Measurements from ENCODE around the gene BGN.

Gene BGN

GRCh38 chrX:153486171-153486570 lies 8.6 kb upstream of the BGN start:
- H3K4me3 ChIP-seq (ENCODE audit: low read length in 2 of 2), result no peak overlapping the region
- no peaks in the 10 kb centered on the region for H3K9me3 ChIP-seq (ENCODE audit: control insufficient read depth in 2 of 2, low read length in 2 of 2)
- peaks cover 4% of the 10 kb centered on the region for H3K4me1 ChIP-seq (ENCODE audit: control insufficient read depth, insufficient read depth, low read length)
- peaks cover 0 to 6% of the 10 kb centered on the region in 2 donors for H3K27me3 ChIP-seq (ENCODE audit: control insufficient read depth in 1 of 2, insufficient read depth in 2 of 2, low read length in 2 of 2)
- no peak overlapping the region for H3K27ac ChIP-seq (ENCODE audit: low read length)
- no peak overlapping the region for H3K9ac ChIP-seq (ENCODE audit: low read length in 2 of 2)
- H3K36me3 ChIP-seq (ENCODE audit: control insufficient read depth in 2 of 2, insufficient read depth in 2 of 2, low read length in 2 of 2), result no peaks in the 10 kb centered on the region

- Histone ChIP-seq H3K9me3 (ENCODE audit: control insufficient read depth in 2 of 2, low read length in 2 of 2) (no peaks in the 10 kb centered on the region), H3K4me3 (ENCODE audit: low read length in 2 of 2) (no peak overlapping the region), H3K36me3 (ENCODE audit: control insufficient read depth in 2 of 2, insufficient read depth in 2 of 2, low read length in 2 of 2) (no peaks in the 10 kb centered on the region), H3K4me1 (ENCODE audit: control insufficient read depth, insufficient read depth, low read length) (peaks cover 4% of the 10 kb centered on the region), H3K27me3 (ENCODE audit: control insufficient read depth in 1 of 2, insufficient read depth in 2 of 2, low read length in 2 of 2) (peaks cover 0 to 6% of the 10 kb centered on the region in 2 donors), H3K9ac (ENCODE audit: low read length in 2 of 2) (no peak overlapping the region), H3K27ac (ENCODE audit: low read length) (no peak overlapping the region)
Measured at GRCh38 chrX:153487590-153488071, 7.1 kb upstream of the BGN start.

DNA sequence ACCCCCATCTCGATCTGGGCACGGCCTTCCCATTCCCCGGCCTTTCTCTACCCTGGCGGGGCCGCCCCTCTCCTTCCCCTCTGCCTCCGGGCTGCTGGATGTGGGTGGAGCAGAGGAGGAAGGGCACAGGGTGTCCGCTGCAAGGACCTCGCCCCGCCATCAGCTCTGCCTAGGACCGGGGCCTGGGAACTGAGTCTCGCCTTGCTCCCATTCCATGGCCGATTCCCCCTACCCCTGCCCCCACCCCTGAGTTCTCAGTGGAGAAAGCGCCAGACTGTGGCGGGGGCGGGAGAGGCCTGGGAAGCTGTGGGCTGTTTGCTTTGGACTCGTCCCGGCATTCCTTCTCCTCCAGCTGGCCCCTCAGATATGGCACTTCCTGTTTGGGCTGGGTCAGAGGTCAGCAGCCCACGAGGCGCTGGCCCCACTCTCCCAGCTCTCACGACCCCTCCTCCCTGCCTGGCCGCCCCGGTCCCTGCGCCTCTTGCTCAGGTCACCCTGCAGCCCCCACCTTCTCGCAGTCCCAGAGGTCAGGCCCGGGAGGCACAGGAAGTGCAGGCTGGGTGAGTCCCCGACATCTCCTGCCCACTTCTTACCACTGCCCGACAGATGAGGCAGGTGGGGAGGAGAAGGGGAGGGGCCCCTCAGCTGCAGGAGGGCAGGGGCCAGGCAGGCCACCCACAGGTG lies 6.4 kb upstream of the BGN start:
- Histone ChIP-seq H3K9ac (ENCODE audit: low read length in 2 of 2) (no peak overlapping the region), H3K9me3 (ENCODE audit: control insufficient read depth in 2 of 2, low read length in 2 of 2) (no peaks in the 10 kb centered on the region), H3K36me3 (ENCODE audit: control insufficient read depth in 2 of 2, insufficient read depth in 2 of 2, low read length in 2 of 2) (no peaks in the 10 kb centered on the region), H3K4me3 (ENCODE audit: low read length in 2 of 2) (no peak overlapping the region), H3K27ac (ENCODE audit: low read length) (no peak overlapping the region), H3K27me3 (ENCODE audit: control insufficient read depth in 1 of 2, insufficient read depth in 2 of 2, low read length in 2 of 2) (peaks cover 0 to 5% of the 10 kb centered on the region in 2 donors), H3K4me1 (ENCODE audit: control insufficient read depth, insufficient read depth, low read length) (peaks cover 4% of the 10 kb centered on the region)

- Histone ChIP-seq H3K4me1 (ENCODE audit: control insufficient read depth, insufficient read depth, low read length) (peaks cover 5% of the 10 kb centered on the region), H3K9ac (ENCODE audit: low read length in 2 of 2) (no peak overlapping the region), H3K4me3 (ENCODE audit: low read length in 2 of 2) (no peak overlapping the region), H3K36me3 (ENCODE audit: control insufficient read depth in 2 of 2, insufficient read depth in 2 of 2, low read length in 2 of 2) (no peaks in the 10 kb centered on the region), H3K9me3 (ENCODE audit: control insufficient read depth in 2 of 2, low read length in 2 of 2) (no peaks in the 10 kb centered on the region), H3K27me3 (ENCODE audit: control insufficient read depth in 1 of 2, insufficient read depth in 2 of 2, low read length in 2 of 2) (peaks cover 0 to 9% of the 10 kb centered on the region in 2 donors), H3K27ac (ENCODE audit: low read length) (no peak overlapping the region)
Measured at GRCh38 chrX:153490217-153490930, 4.4 kb upstream of the BGN start.

DNA sequence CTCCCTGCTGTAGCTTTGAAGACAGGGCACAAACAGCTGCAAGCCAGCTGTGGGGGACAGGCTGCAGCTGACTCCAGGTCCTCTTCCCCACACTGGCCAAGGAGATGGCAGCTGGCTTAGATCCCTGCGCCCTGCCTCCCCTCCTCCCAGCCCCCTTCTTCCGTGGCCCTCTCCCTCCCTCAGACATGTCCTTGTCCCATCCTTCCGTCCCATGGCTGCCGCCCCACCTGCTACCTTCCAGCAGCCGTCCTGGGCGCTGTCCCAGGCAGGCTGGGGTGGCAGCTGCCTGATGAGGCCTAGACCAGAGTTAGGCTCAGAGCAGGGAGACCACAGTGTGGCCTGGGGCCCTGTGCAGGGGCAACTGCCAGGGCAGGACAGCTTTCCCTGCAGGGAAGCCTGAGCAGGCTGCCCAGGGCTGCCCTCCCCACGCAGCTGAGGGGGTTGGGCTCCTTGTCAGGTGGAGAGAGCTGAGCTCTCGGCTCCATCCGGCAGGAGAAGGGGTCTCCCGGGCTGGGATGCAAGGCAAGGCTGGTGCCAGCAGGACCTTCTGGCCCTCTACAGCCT lies 3.3 kb upstream of the BGN start:
- Histone ChIP-seq H3K4me1 (ENCODE audit: control insufficient read depth, insufficient read depth, low read length) (peaks cover 9% of the 10 kb centered on the region), H3K27me3 (ENCODE audit: control insufficient read depth in 1 of 2, insufficient read depth in 2 of 2, low read length in 2 of 2) (peaks cover 0 to 9% of the 10 kb centered on the region in 2 donors), H3K36me3 (ENCODE audit: control insufficient read depth in 2 of 2, insufficient read depth in 2 of 2, low read length in 2 of 2) (no peaks in the 10 kb centered on the region), H3K27ac (ENCODE audit: low read length) (no peak overlapping the region), H3K4me3 (ENCODE audit: low read length in 2 of 2) (no peak overlapping the region), H3K9me3 (ENCODE audit: control insufficient read depth in 2 of 2, low read length in 2 of 2) (no peaks in the 10 kb centered on the region), H3K9ac (ENCODE audit: low read length in 2 of 2) (no peak overlapping the region)

- Histone ChIP-seq H3K9me3 (ENCODE audit: control insufficient read depth in 2 of 2, low read length in 2 of 2) (no peaks in the 10 kb centered on the region), H3K4me1 (ENCODE audit: control insufficient read depth, insufficient read depth, low read length) (peaks cover 9% of the 10 kb centered on the region), H3K27ac (ENCODE audit: low read length) (no peak overlapping the region), H3K4me3 (ENCODE audit: low read length in 2 of 2) (no peak overlapping the region), H3K9ac (ENCODE audit: low read length in 2 of 2) (no peak overlapping the region), H3K36me3 (ENCODE audit: control insufficient read depth in 2 of 2, insufficient read depth in 2 of 2, low read length in 2 of 2) (no peaks in the 10 kb centered on the region), H3K27me3 (ENCODE audit: control insufficient read depth in 1 of 2, insufficient read depth in 2 of 2, low read length in 2 of 2) (peaks cover 0 to 9% of the 10 kb centered on the region in 2 donors)
Measured at GRCh38 chrX:153491918-153492317, 2.9 kb upstream of the BGN start.

DNA sequence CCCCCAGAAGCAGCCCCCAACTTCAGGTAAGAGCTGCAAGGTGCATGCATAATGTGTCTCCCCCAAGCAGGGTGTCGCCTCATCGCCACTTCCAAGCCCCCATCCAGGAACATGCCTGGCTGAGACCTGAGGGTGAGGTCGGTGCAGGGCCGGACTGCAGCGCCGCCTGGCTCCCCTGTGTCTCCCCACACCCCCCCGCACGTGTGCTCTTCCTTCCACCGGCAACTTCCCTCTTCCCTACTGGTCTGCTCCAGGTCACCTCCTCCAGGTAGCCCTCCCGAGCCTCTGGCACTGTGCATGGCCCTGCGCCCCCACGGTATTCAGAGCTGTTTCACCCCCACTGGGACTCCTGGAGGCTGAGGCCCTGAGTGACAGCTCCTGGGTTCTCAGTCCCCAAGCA lies 2.2 kb upstream of the BGN start:
- H3K9me3 ChIP-seq (ENCODE audit: control insufficient read depth in 2 of 2, low read length in 2 of 2), result no peaks in the 10 kb centered on the region
- H3K27ac ChIP-seq (ENCODE audit: low read length), result no peak overlapping the region
- no peak overlapping the region for H3K9ac ChIP-seq (ENCODE audit: low read length in 2 of 2)
- no peaks in the 10 kb centered on the region for H3K36me3 ChIP-seq (ENCODE audit: control insufficient read depth in 2 of 2, insufficient read depth in 2 of 2, low read length in 2 of 2)
- peaks cover 0 to 9% of the 10 kb centered on the region in 2 donors for H3K27me3 ChIP-seq (ENCODE audit: control insufficient read depth in 1 of 2, insufficient read depth in 2 of 2, low read length in 2 of 2)
- no peak overlapping the region for H3K4me3 ChIP-seq (ENCODE audit: low read length in 2 of 2)
- H3K4me1 ChIP-seq (ENCODE audit: control insufficient read depth, insufficient read depth, low read length), result peaks cover 9% of the 10 kb centered on the region

- Histone ChIP-seq H3K27me3 (ENCODE audit: control insufficient read depth in 1 of 2, insufficient read depth in 2 of 2, low read length in 2 of 2) (peaks cover 0 to 13% of the 10 kb centered on the region in 2 donors), H3K4me1 (ENCODE audit: control insufficient read depth, insufficient read depth, low read length) (peaks cover 8% of the 10 kb centered on the region), H3K27ac (ENCODE audit: low read length) (no peak overlapping the region)
Measured at GRCh38 chrX:153493085-153493484, 1.7 kb upstream of the BGN start.

GRCh38 chrX:153494061-153494460 lies 719 bp upstream of the BGN start:
- no peak overlapping the region for H3K4me3 ChIP-seq (ENCODE audit: low read length in 2 of 2)
- no peaks in the 10 kb centered on the region for H3K36me3 ChIP-seq (ENCODE audit: control insufficient read depth in 2 of 2, insufficient read depth in 2 of 2, low read length in 2 of 2)
- no peak overlapping the region for H3K27ac ChIP-seq (ENCODE audit: low read length)
- peaks cover 13% of the 10 kb centered on the region for H3K4me1 ChIP-seq (ENCODE audit: control insufficient read depth, insufficient read depth, low read length)
- H3K9ac ChIP-seq (ENCODE audit: low read length in 2 of 2), result no peak overlapping the region
- H3K27me3 ChIP-seq (ENCODE audit: control insufficient read depth in 1 of 2, insufficient read depth in 2 of 2, low read length in 2 of 2), result peaks cover 0 to 16% of the 10 kb centered on the region in 2 donors
- no peaks in the 10 kb centered on the region for H3K9me3 ChIP-seq (ENCODE audit: control insufficient read depth in 2 of 2, low read length in 2 of 2)

More at GRCh38 chrX:153493085-153493484, 1.7 kb upstream of the BGN start:
- no peaks in the 10 kb centered on the region for H3K36me3 ChIP-seq (ENCODE audit: control insufficient read depth in 2 of 2, insufficient read depth in 2 of 2, low read length in 2 of 2)
- H3K9me3 ChIP-seq (ENCODE audit: control insufficient read depth in 2 of 2, low read length in 2 of 2), result no peaks in the 10 kb centered on the region
- H3K4me3 ChIP-seq (ENCODE audit: low read length in 2 of 2), result no peak overlapping the region
- no peak overlapping the region for H3K9ac ChIP-seq (ENCODE audit: low read length in 2 of 2)

GRCh38 chrX:153495362-153495751 lies 577 bp downstream of the BGN start:
- no peaks in the 10 kb centered on the region for H3K36me3 ChIP-seq (ENCODE audit: control insufficient read depth in 2 of 2, insufficient read depth in 2 of 2, low read length in 2 of 2)
- H3K4me3 ChIP-seq (ENCODE audit: low read length in 2 of 2), result peak overlapping the region in 1 of 2 donors; percentile 64
- no peak overlapping the region for H3K27ac ChIP-seq (ENCODE audit: low read length)
- H3K27me3 ChIP-seq (ENCODE audit: control insufficient read depth in 1 of 2, insufficient read depth in 2 of 2, low read length in 2 of 2), result peaks cover 0 to 13% of the 10 kb centered on the region in 2 donors
- no peaks in the 10 kb centered on the region for H3K9me3 ChIP-seq (ENCODE audit: control insufficient read depth in 2 of 2, low read length in 2 of 2)
- H3K4me1 ChIP-seq (ENCODE audit: control insufficient read depth, insufficient read depth, low read length), result peaks cover 14% of the 10 kb centered on the region
- H3K9ac ChIP-seq (ENCODE audit: low read length in 2 of 2), result no peak overlapping the region

Data from stomach smooth muscle (tissue), 2 donors.